Measurements from ENCODE around the gene TMEM171. TPM values are rescaled to one million over a fixed set of nuclear protein-coding genes. Genes with fewer than 3 reads are reported as not detected.

The TMEM171 gene
- total and polyA plus RNA-seq, 8 donors = 0.16 to 0.87 (median 0.27) TPM; not detected in 1

- TF ChIP-seq CTCF (IDR thresholded peaks at IDR 0.05) = no peak
- intact Hi-C loops (cut with DNase I) = no loop called here
- no peak for ATAC-seq
- no peak overlapping the region for H3K4me3 ChIP-seq
- no peak for FAIRE-seq
- DNase-seq = no peak
- no peaks in the 10 kb centered on the region for H3K27me3 ChIP-seq
- no peaks in the 10 kb centered on the region for H3K36me3 ChIP-seq
- H3K27ac ChIP-seq = no peak overlapping the region
- H3K4me1 ChIP-seq = no peaks in the 10 kb centered on the region
- 96 to 99% methylated on average over 6 of the region's 6 CpGs for WGBS, 2 donors
- no peaks in the 10 kb centered on the region for H3K9me3 ChIP-seq
These were observed 24.7 kb upstream of the TMEM171 start for GRCh38 chr5:73095564-73096238.

GRCh38 chr5:73096239-73096575 is 24.2 kb upstream of the TMEM171 start:
- H3K9me3 ChIP-seq = no peaks in the 10 kb centered on the region
- 94 to 100% methylated on average over 1 of the region's 1 CpG for whole genome bisulfite sequencing, 2 donors
- no peak for FAIRE-seq
- no peaks in the 10 kb centered on the region for H3K4me1 ChIP-seq
- H3K27ac ChIP-seq = no peak overlapping the region
- H3K27me3 ChIP-seq = no peaks in the 10 kb centered on the region
- no peaks in the 10 kb centered on the region for H3K36me3 ChIP-seq
- DNase-seq = no peak
- H3K4me3 ChIP-seq = no peak overlapping the region
- no peak for TF ChIP-seq CTCF (IDR thresholded peaks at IDR 0.05)
- no peak for ATAC-seq
- intact Hi-C loops (cut with DNase I) = no loop called here

- no peak for TF ChIP-seq CTCF (IDR thresholded peaks at IDR 0.05)
- ATAC-seq (no peak), DNase-seq (no peak), FAIRE-seq (no peak)
- H3K9me3 ChIP-seq = no peaks in the 10 kb centered on the region
- H3K27me3 ChIP-seq = no peaks in the 10 kb centered on the region
- no peaks in the 10 kb centered on the region for H3K36me3 ChIP-seq
- WGBS, 2 donors = 92% methylated on average over 2 of the region's 2 CpGs
- intact Hi-C loops (cut with DNase I) = no loop called here
- no peak overlapping the region for H3K4me3 ChIP-seq
- no peaks in the 10 kb centered on the region for H3K4me1 ChIP-seq
- no peak overlapping the region for H3K27ac ChIP-seq
These were observed 22.6 kb upstream of the TMEM171 start for GRCh38 chr5:73097740-73098139.

GRCh38 chr5:73100109-73100508 is 20.3 kb upstream of the TMEM171 start:
- FAIRE-seq (no peak), DNase-seq (no peak), ATAC-seq (no peak)
- H3K9me3 ChIP-seq = no peaks in the 10 kb centered on the region
- H3K27ac ChIP-seq = no peak overlapping the region
- no peaks in the 10 kb centered on the region for H3K36me3 ChIP-seq
- 89 to 92% methylated on average over 4 of the region's 4 CpGs for whole genome bisulfite sequencing, 2 donors
- intact Hi-C loops (cut with DNase I) = no loop called here
- no peak for TF ChIP-seq CTCF (IDR thresholded peaks at IDR 0.05)
- no peaks in the 10 kb centered on the region for H3K27me3 ChIP-seq
- H3K4me3 ChIP-seq = no peak overlapping the region
- no peaks in the 10 kb centered on the region for H3K4me1 ChIP-seq

GRCh38 chr5:73103870-73104299 is 16.5 kb upstream of the TMEM171 start:
- Histone ChIP-seq H3K9me3 (no peaks in the 10 kb centered on the region), H3K36me3 (no peaks in the 10 kb centered on the region), H3K4me3 (no peak overlapping the region), H3K27ac (no peak overlapping the region), H3K27me3 (no peaks in the 10 kb centered on the region), H3K4me1 (no peaks in the 10 kb centered on the region)
- ATAC-seq (no peak), DNase-seq (no peak), FAIRE-seq (no peak)
- WGBS, 2 donors = 40 to 52% methylated on average over 4 of the region's 4 CpGs
- intact Hi-C loops (cut with DNase I) = no loop called here
- TF ChIP-seq CTCF (IDR thresholded peaks at IDR 0.05) = no peak

All from pancreas (tissue), 10 donors.